BLaER1 treated with 17β-estradiol and CSF1 and Interleukin-3, amounts not matched to agents 10 nM and 100 nM (cell line): Measurements from ENCODE around the gene CLEC7A.

ENCODE experiments used
- H3K27ac ChIP-seq, 11 experiments: shearing (Covaris generic); formaldehyde crosslinking; 2 replicates each; pipeline ENCODE4 v1.8.1; 2022
- H3K27me3 ChIP-seq, 11 experiments: shearing (Covaris generic); formaldehyde crosslinking; 2 replicates each; pipeline ENCODE4 v1.8.1; 2022
- H3K36me3 ChIP-seq, 11 experiments: shearing (Covaris generic); formaldehyde crosslinking; 2 replicates each; pipeline ENCODE4 v1.8.1; 2022
- H3K4me1 ChIP-seq, 10 experiments: shearing (Covaris generic); formaldehyde crosslinking; 2 replicates each; pipeline ENCODE4 v1.8.1; 2022
- H3K4me2 ChIP-seq, 11 experiments: shearing (Covaris generic); formaldehyde crosslinking; 2 replicates each; pipeline ENCODE4 v1.8.1; 2022
- H3K4me3 ChIP-seq, 10 experiments: shearing (Covaris generic); formaldehyde crosslinking; 2 replicates each; pipeline ENCODE4 v1.8.1; 2022
- H3K9ac ChIP-seq, 11 experiments: shearing (Covaris generic); formaldehyde crosslinking; 2 replicates each; pipeline ENCODE4 v1.8.1; 2022
- H3K9me3 ChIP-seq, 11 experiments: shearing (Covaris generic); formaldehyde crosslinking; replicated peaks in 1 of 11; 2 replicates each; pipeline ENCODE4 v1.8.1; 2022
- H4K20me1 ChIP-seq, 11 experiments: shearing (Covaris generic); formaldehyde crosslinking; 2 replicates each; pipeline ENCODE4 v1.8.1; 2022
- Cebpa-rat ChIP-seq, 11 experiments: shearing (Covaris generic); IDR thresholded peaks; 2 replicates each; pipeline ENCODE4 v1.8.1; 2022

Gene CLEC7A

GRCh38 chr12:10131111-10131690, 1.2 kb upstream of the CLEC7A start:
- TF ChIP-seq Cebpa-rat (IDR thresholded peaks at IDR 0.05), result no peak; a peak in 1 of 22 replicates
- Histone ChIP-seq H3K9me3 (peaks cover 0 to 7% (median 0%) of the 10 kb centered on the region in 11 experiments; a peak in 1 of 22 replicates), H3K36me3 (peaks cover 0 to 15% (median 0%) of the 10 kb centered on the region in 11 experiments; a peak in 3 of 22 replicates), H3K27me3 (no peaks in the 10 kb centered on the region), H3K4me1 (peaks cover 0 to 72% (median 18%) of the 10 kb centered on the region in 10 experiments; a peak in 14 of 20 replicates), H3K27ac (peak overlapping the region in 5 of 11 experiments; percentile 54 to 99 (median 94); a peak in 10 of 22 replicates), H3K9ac (peak overlapping the region in 4 of 11 experiments; percentile 55 to 98 (median 88); a peak in 7 of 22 replicates), H3K4me3 (no peak overlapping the region), H3K4me2 (peak overlapping the region in 4 of 11 experiments; percentile 68 to 90 (median 76); a peak in 8 of 22 replicates), H4K20me1 (no peaks in the 10 kb centered on the region)

GRCh38 chr12:10128687-10129086, 1.3 kb downstream of the CLEC7A start:
- peak overlapping the region in 6 of 11 experiments; percentile 41 to 99 (median 90); a peak in 12 of 22 replicates for H3K27ac ChIP-seq
- H3K4me1 ChIP-seq, result peaks cover 0 to 84% (median 18%) of the 10 kb centered on the region in 10 experiments; a peak in 14 of 20 replicates
- peak overlapping the region in 4 of 11 experiments; percentile 68 to 99 (median 90); a peak in 8 of 22 replicates for H3K4me2 ChIP-seq
- TF ChIP-seq Cebpa-rat (IDR thresholded peaks at IDR 0.05), result peak in 5 of 11 experiments; percentile 72 to 97 (median 87); a peak in 9 of 22 replicates
- peaks cover 0 to 41% (median 0%) of the 10 kb centered on the region in 11 experiments; a peak in 6 of 22 replicates for H3K36me3 ChIP-seq
- no peaks in the 10 kb centered on the region for H3K27me3 ChIP-seq
- peak overlapping the region in 4 of 10 experiments; percentile 25 to 70 (median 62); a peak in 6 of 20 replicates for H3K4me3 ChIP-seq
- peaks cover 0 to 11% (median 0%) of the 10 kb centered on the region in 11 experiments; a peak in 1 of 22 replicates for H3K9me3 ChIP-seq
- peak overlapping the region in 4 of 11 experiments; percentile 68 to 98 (median 88); a peak in 8 of 22 replicates for H3K9ac ChIP-seq
- no peaks in the 10 kb centered on the region for H4K20me1 ChIP-seq

- H3K4me1 ChIP-seq, result peaks cover 0 to 84% (median 18%) of the 10 kb centered on the region in 10 experiments; a peak in 14 of 20 replicates
- H3K27ac ChIP-seq, result peak overlapping the region in 3 of 11 experiments; percentile 94 to 99 (median 99); a peak in 5 of 22 replicates
- no peak for TF ChIP-seq Cebpa-rat (IDR thresholded peaks at IDR 0.05)
- peaks cover 0 to 62% (median 0%) of the 10 kb centered on the region in 11 experiments; a peak in 6 of 22 replicates for H3K36me3 ChIP-seq
- H3K9ac ChIP-seq, result peak overlapping the region in 2 of 11 experiments; percentile 94 to 98; a peak in 3 of 22 replicates
- peak overlapping the region in 3 of 11 experiments; percentile 83 to 99 (median 96); a peak in 5 of 22 replicates for H3K4me2 ChIP-seq
- H4K20me1 ChIP-seq, result no peaks in the 10 kb centered on the region
- H3K4me3 ChIP-seq, result peak overlapping the region in 2 of 10 experiments; percentile 60 to 70; a peak in 3 of 20 replicates
- peaks cover 0 to 11% (median 0%) of the 10 kb centered on the region in 11 experiments; a peak in 1 of 22 replicates for H3K9me3 ChIP-seq
- H3K27me3 ChIP-seq, result no peaks in the 10 kb centered on the region
These were observed 3.6 kb downstream of the CLEC7A start for GRCh38 chr12:10126413-10126812.

GRCh38 chr12:10122689-10123088, 7.3 kb downstream of the CLEC7A start:
- TF ChIP-seq Cebpa-rat (IDR thresholded peaks at IDR 0.05), result no peak
- H3K9ac ChIP-seq, result peak overlapping the region in 2 of 11 experiments; percentile 7 to 82; a peak in 2 of 22 replicates

GRCh38 chr12:10121278-10121677, 8.7 kb downstream of the CLEC7A start:
- H3K36me3 ChIP-seq, result peaks cover 0 to 94% (median 0%) of the 10 kb centered on the region in 11 experiments; a peak in 6 of 22 replicates
- H3K27ac ChIP-seq, result peak overlapping the region in 5 of 11 experiments; percentile 17 to 91 (median 64); a peak in 8 of 22 replicates
- peaks cover 0 to 12% (median 0%) of the 10 kb centered on the region in 11 experiments; a peak in 1 of 22 replicates for H3K9me3 ChIP-seq
- H4K20me1 ChIP-seq, result no peaks in the 10 kb centered on the region
- peak overlapping the region in 3 of 11 experiments; percentile 40 to 76 (median 75); a peak in 5 of 22 replicates for H3K4me2 ChIP-seq
- H3K9ac ChIP-seq, result peak overlapping the region in 3 of 11 experiments; percentile 23 to 82 (median 61); a peak in 5 of 22 replicates
- no peaks in the 10 kb centered on the region for H3K27me3 ChIP-seq
- H3K4me3 ChIP-seq, result no peak overlapping the region
- peaks cover 0 to 84% (median 0%) of the 10 kb centered on the region in 10 experiments; a peak in 6 of 20 replicates for H3K4me1 ChIP-seq
- no peak for TF ChIP-seq Cebpa-rat (IDR thresholded peaks at IDR 0.05)

More at GRCh38 chr12:10122689-10123088, 7.3 kb downstream of the CLEC7A start:
- Histone ChIP-seq H3K4me1 (peaks cover 0 to 97% (median 0%) of the 10 kb centered on the region in 10 experiments; a peak in 6 of 20 replicates), H3K9me3 (peaks cover 0 to 17% (median 0%) of the 10 kb centered on the region in 11 experiments; a peak in 1 of 22 replicates), H3K27ac (peak overlapping the region in 3 of 11 experiments; percentile 21 to 91 (median 90); a peak in 5 of 22 replicates), H3K36me3 (peaks cover 0 to 92% (median 0%) of the 10 kb centered on the region in 11 experiments; a peak in 6 of 22 replicates), H3K4me3 (0 out of 20 replicates have a peak overlapping the region, but pooled peaks of 1 of the 10 experiments have one; percentile 3), H4K20me1 (no peaks in the 10 kb centered on the region), H3K27me3 (no peaks in the 10 kb centered on the region), H3K4me2 (peak overlapping the region in 3 of 11 experiments; percentile 1 to 76 (median 75); a peak in 4 of 22 replicates)

- H3K9ac ChIP-seq, result peak overlapping the region in 2 of 11 experiments; percentile 8 to 28; a peak in 2 of 22 replicates
- no peaks in the 10 kb centered on the region for H4K20me1 ChIP-seq
- H3K4me3 ChIP-seq, result 0 out of 20 replicates have a peak overlapping the region, but pooled peaks of 1 of the 10 experiments have one; percentile 14
- H3K36me3 ChIP-seq, result peaks cover 0 to 87% (median 0%) of the 10 kb centered on the region in 11 experiments; a peak in 6 of 22 replicates
- no peak for TF ChIP-seq Cebpa-rat (IDR thresholded peaks at IDR 0.05)
- H3K27me3 ChIP-seq, result no peaks in the 10 kb centered on the region
- H3K9me3 ChIP-seq, result peaks cover 0 to 8% (median 0%) of the 10 kb centered on the region in 11 experiments; a peak in 1 of 22 replicates
- peak overlapping the region in 2 of 11 experiments; percentile 75 to 76; a peak in 4 of 22 replicates for H3K4me2 ChIP-seq
- H3K4me1 ChIP-seq, result peaks cover 0 to 64% (median 0%) of the 10 kb centered on the region in 10 experiments; a peak in 6 of 20 replicates
- H3K27ac ChIP-seq, result peak overlapping the region in 2 of 11 experiments; percentile 90 to 91; a peak in 3 of 22 replicates
These were observed 10.9 kb downstream of the CLEC7A start for GRCh38 chr12:10119066-10119465.

- Histone ChIP-seq H3K36me3 (peaks cover 0 to 78% (median 0%) of the 10 kb centered on the region in 11 experiments; a peak in 6 of 22 replicates), H3K9me3 (peaks cover 8 to 27% (median 16%) of the 10 kb centered on the region in 11 experiments), H3K27ac (no peak overlapping the region), H4K20me1 (no peaks in the 10 kb centered on the region), H3K4me1 (peaks cover 0 to 50% (median 0%) of the 10 kb centered on the region in 10 experiments; a peak in 6 of 20 replicates), H3K4me2 (no peak overlapping the region), H3K27me3 (no peaks in the 10 kb centered on the region), H3K9ac (no peak overlapping the region), H3K4me3 (no peak overlapping the region)
- no peak for TF ChIP-seq Cebpa-rat (IDR thresholded peaks at IDR 0.05)
These were observed 14.1 kb downstream of the CLEC7A start for GRCh38 chr12:10115890-10116289.

GRCh38 chr12:10115311-10115710, 14.7 kb downstream of the CLEC7A start:
- H3K4me2 ChIP-seq, result no peak overlapping the region
- TF ChIP-seq Cebpa-rat (IDR thresholded peaks at IDR 0.05), result no peak
- peaks cover 0 to 72% (median 0%) of the 10 kb centered on the region in 11 experiments; a peak in 6 of 22 replicates for H3K36me3 ChIP-seq
- H3K27ac ChIP-seq, result no peak overlapping the region
- no peaks in the 10 kb centered on the region for H3K27me3 ChIP-seq
- H3K9me3 ChIP-seq, result peaks cover 8 to 23% (median 17%) of the 10 kb centered on the region in 11 experiments
- no peak overlapping the region for H3K4me3 ChIP-seq
- no peaks in the 10 kb centered on the region for H4K20me1 ChIP-seq
- H3K4me1 ChIP-seq, result peaks cover 0 to 44% (median 0%) of the 10 kb centered on the region in 10 experiments; a peak in 4 of 20 replicates
- H3K9ac ChIP-seq, result no peak overlapping the region
